A673 (cell line): ENCODE data around the gene UXT. TPM values are rescaled to one million over a fixed set of nuclear protein-coding genes. Genes with fewer than 3 reads are reported as not detected.

Source experiments
- BruUV-seq: library from RNA; stranded (reverse); fragments of 400-500 nt; replicated peaks from 2 replicates; lab custom pipeline; 2021; lab: Mats Ljungman, UMichigan
- CTCF ChIA-PET: fragments of 300-600 bp; sonication (Branson Sonifier 250); formaldehyde crosslinking; loops from one replicate; lab custom pipeline; 2022; ENCODE audit warnings: antibody characterized with exemption; lab: Charles Lee
- POLR2A ChIA-PET: fragments of 300-600 bp; sonication (Branson Sonifier 250); formaldehyde crosslinking; loops from one replicate; lab custom pipeline; 2022; ENCODE audit warnings: antibody characterized with exemption; ENCODE audit not compliant: low non-redundant PET; lab: Charles Lee
- DNase-seq: peaks from one replicate; pipeline ENCODE4 v3.0.0-alpha.2; 2015; ENCODE audit warnings: low spot score
- H3K27ac ChIP-seq: fragments of 200-600 bp; sonication (generic); 2 replicates; pipeline ENCODE4 v1.5.1; 2016; ENCODE audit warnings: mixed run types, low read depth, mild to moderate bottlenecking, mixed read lengths, antibody characterized with exemption, low read length; ENCODE audit not compliant: poor library complexity, severe bottlenecking
- H3K27me3 ChIP-seq: fragments of 200-600 bp; sonication (generic); replicated peaks from 2 replicates; pipeline ENCODE4 v1.6.1; 2017; ENCODE audit warnings: mixed run types, low read depth, mild to moderate bottlenecking, mixed read lengths, antibody characterized with exemption, low read length; ENCODE audit not compliant: insufficient read depth, poor library complexity
- H3K36me3 ChIP-seq: fragments of 200-600 bp; sonication (generic); 2 replicates; pipeline ENCODE4 v1.6.1; 2016; ENCODE audit warnings: mixed run types, mild to moderate bottlenecking, mixed read lengths, antibody characterized with exemption, low read length; ENCODE audit not compliant: insufficient read depth, poor library complexity, severe bottlenecking
- H3K4me1 ChIP-seq: fragments of 200-600 bp; sonication (generic); 2 replicates; pipeline ENCODE4 v1.6.1; 2017; ENCODE audit warnings: mixed run types, mild to moderate bottlenecking, mixed read lengths, antibody characterized with exemption, low read length; ENCODE audit not compliant: insufficient read depth, poor library complexity, severe bottlenecking
- H3K4me3 ChIP-seq: fragments of 200-600 bp; sonication (generic); 2 replicates; pipeline ENCODE4 v1.5.1; 2016; ENCODE audit warnings: low read depth, mixed run types, mild to moderate bottlenecking, mixed read lengths, low read length; ENCODE audit not compliant: poor library complexity, severe bottlenecking
- H3K9me3 ChIP-seq: fragments of 200-600 bp; sonication (generic); 2 replicates; pipeline ENCODE4 v1.6.1; 2016; ENCODE audit warnings: mixed run types, low read depth, mild to moderate bottlenecking, mixed read lengths, antibody characterized with exemption, low read length; ENCODE audit not compliant: poor library complexity, severe bottlenecking
- CTCF ChIP-seq: fragments of 300-800, 200-600 bp; sonication (generic); conservative IDR thresholded peaks from 2 replicates; pipeline ENCODE4 v1.5.1; 2017; ENCODE audit warnings: low read depth, mild to moderate bottlenecking, antibody characterized with exemption, low read length, moderate library complexity, mixed read lengths
- EZH2 ChIP-seq: fragments of 200-600 bp; sonication (generic); IDR thresholded peaks from 2 replicates; pipeline ENCODE4 v1.6.1; 2017; ENCODE audit warnings: borderline replicate concordance, low read depth, mild to moderate bottlenecking, mixed read lengths, antibody characterized with exemption, low read length; ENCODE audit not compliant: poor library complexity, severe bottlenecking
- intact Hi-C: fragments of 100-400 bp; cut with micrococcal nuclease; formaldehyde crosslinking; loops from one replicate; pipeline ENCODE4 v1.10.0; 2022; ENCODE audit not compliant: unreplicated experiment
- total RNA-seq: library from RNA; stranded (reverse); gene quantifications from 2 replicates; pipeline ENCODE4 v1.2.3, GENCODE V29; 2021

Gene UXT
- total RNA-seq, 1 experiment from 2014 or later, result 110 TPM

GRCh38 chrX:47649271-47649670 lies 9.7 kb downstream of the UXT start:
- ChIA-PET POLR2A (interaction anchor here (0.6 to 0.7 kb wide), 2 partner anchors 179 to 769 kb away, joined by 4 to 12 read pairs; no protein-coding TSS in a partner anchor), CTCF (no interaction called here)
- no peaks in the 10 kb centered on the region for H3K4me1 ChIP-seq
- peak overlapping the region; percentile 74 for H3K4me3 ChIP-seq
- intact Hi-C loops, result no loop called here
- no peak for TF ChIP-seq CTCF
- TF ChIP-seq EZH2, result no peak
- peaks cover 5% of the 10 kb centered on the region for H3K36me3 ChIP-seq
- no peaks in the 10 kb centered on the region for H3K9me3 ChIP-seq
- DNase-seq, result no peak
- H3K27me3 ChIP-seq, result no peaks in the 10 kb centered on the region
- no TSS peak for BruUV-seq
- no peak overlapping the region for H3K27ac ChIP-seq

- POLR2A ChIA-PET, result no interaction called here
- intact Hi-C loops, result no loop called here
- Histone ChIP-seq H3K4me3 (no peak overlapping the region), H3K27ac (no peak overlapping the region), H3K27me3 (no peaks in the 10 kb centered on the region), H3K4me1 (no peaks in the 10 kb centered on the region), H3K9me3 (no peaks in the 10 kb centered on the region), H3K36me3 (no peaks in the 10 kb centered on the region)
- no peak for DNase-seq
- CTCF ChIA-PET, result interaction anchor here (0.6 kb wide), 1 partner anchor 127 kb away, joined by 3 read pairs; no protein-coding TSS in a partner anchor
- TF ChIP-seq CTCF, result no peak
- TF ChIP-seq EZH2, result no peak
- BruUV-seq, result no TSS peak
Observed at GRCh38 chrX:47648376-47648775, 10.6 kb downstream of the UXT start.

- no peak for DNase-seq
- TF ChIP-seq CTCF (no peak), EZH2 (no peak)
- no TSS peak for BruUV-seq
- H3K27me3 ChIP-seq, result no peaks in the 10 kb centered on the region
- ChIA-PET POLR2A (no interaction called here), CTCF (no interaction called here)
- no peaks in the 10 kb centered on the region for H3K9me3 ChIP-seq
- H3K4me3 ChIP-seq, result no peak overlapping the region
- no peaks in the 10 kb centered on the region for H3K36me3 ChIP-seq
- H3K4me1 ChIP-seq, result no peaks in the 10 kb centered on the region
- intact Hi-C loops, result no loop called here
- no peak overlapping the region for H3K27ac ChIP-seq
Observed at GRCh38 chrX:47646636-47647035, 12.3 kb downstream of the UXT start.
